Heart left ventricle (tissue), 13 donors: Measurements from ENCODE around the gene MED15.

Source experiments
- CTCF ChIP-seq, 12 donors: fragments of 200-600 bp; sonication (generic) in 4 of 12; IDR thresholded peaks; one replicate each; pipeline versions ENCODE4 v1.5.0 to v1.8.0; 2018 to 2022; ENCODE audit warnings: antibody characterized with exemption in 12 of 12, mild to moderate bottlenecking in 5 of 12
- POLR2A ChIP-seq, 2 donors: fragments of 450-650 bp; IDR thresholded peaks; one replicate each; pipeline ENCODE4 v1.6.1; 2017; ENCODE audit warnings: antibody characterized with exemption in 2 of 2, mild to moderate bottlenecking in 2 of 2, moderate library complexity in 2 of 2
- donor health status: ischemic (EF 13 %, LVEDD 7.1; RV severe dilation, severe dysfunction).
- donor health status: DM: no; HTN: yes; CAD: no.
- donor health status: DM: no; HTN: no; CAD: no.
- donor health status: ischemic (EF 25% LVEDD 6.9; RV normal size, moderate dysfunction).
- donor health status: ischemic (EF 25% LVEDD 5.7; RV mildly dilated, moderate dysfunction).
- donor health status: ischemic (EF 35%, LVEDD 5.7; RV mildly dilated, moderate dysfunction).
- donor health status: nonischemic (EF 11% LVEDD 7.7; RV severe dilation, severe dysfunction).
- donor health status: DM: yes; HTN: yes; CAD: no.
- donor health status: PGD.
- donor health status: ischemic (EF 29% LVEDD 5.4; RV normal size, mild dysfunction).
- donor health status: nonischemic (EF 23%, LVEDD 6.1; RV moderate dilation, normal function).

GRCh38 chr22:20464096-20464614, 43.3 kb upstream of the MED15 start:
- TF ChIP-seq CTCF (IDR thresholded peaks at IDR 0.05) (no peak), POLR2A (IDR thresholded peaks at IDR 0.05) (no peak)
